ENCODE measurements around the gene TMEM39A.
A peak's percentile ranks its signal among the peaks of the same experiment; 100 is the strongest.

TMEM39A gene

DNA sequence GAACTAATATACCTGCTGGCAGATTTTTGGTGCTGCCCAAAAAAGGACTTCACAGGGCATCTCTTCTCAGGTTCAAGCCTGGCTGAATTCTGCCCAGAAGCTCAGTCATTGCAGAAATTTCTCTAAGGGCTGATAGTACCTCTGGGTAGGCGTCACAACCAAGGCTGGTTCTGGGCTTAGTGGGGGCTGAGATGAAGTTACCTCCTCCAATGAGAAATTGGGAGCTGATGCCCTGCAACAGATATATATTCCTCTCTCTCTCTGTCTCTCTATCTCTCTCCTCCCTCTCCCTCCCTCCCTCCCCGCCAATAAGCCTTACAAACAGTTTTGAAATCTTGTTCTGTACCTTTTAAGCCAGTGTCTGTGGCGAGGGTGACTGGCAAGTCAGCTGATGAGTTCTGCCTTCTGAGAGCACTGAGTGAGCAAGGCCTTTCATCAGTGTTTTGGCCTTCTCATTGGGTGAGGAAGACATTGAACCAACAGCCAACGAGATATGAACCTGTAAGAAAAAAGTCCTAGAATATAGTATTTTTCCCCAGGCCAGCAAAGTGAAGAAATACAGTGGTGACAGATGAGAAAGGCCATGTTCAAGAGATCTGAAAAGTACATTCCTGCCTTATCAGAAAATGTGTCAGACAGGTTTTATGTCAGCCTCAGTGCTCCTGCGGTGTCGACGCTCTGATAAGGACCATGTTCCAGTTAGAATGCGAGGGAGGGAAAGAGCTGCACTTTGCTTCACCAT, 45.5 kb downstream of the TMEM39A start:
- Histone ChIP-seq H3K27ac (ENCODE audit: low read depth, low read length) (peak overlapping the region; percentile 66), H2BK120ac (ENCODE audit: insufficient read depth, low read length, poor library complexity) (no peak overlapping the region), H3K23ac (ENCODE audit: low read length) (no peak overlapping the region), H2BK12ac (ENCODE audit: low read length) (peak overlapping the region; percentile 50), H3K18ac (ENCODE audit: low read length) (no peak overlapping the region), H4K8ac (ENCODE audit: low read depth, low read length) (no peak overlapping the region), H3K14ac (ENCODE audit: low read length) (no peak overlapping the region), H2BK5ac (ENCODE audit: low read depth, low read length, poor library complexity) (peak overlapping the region; percentile 73), H3K4me2 (ENCODE audit: low read length) (no peak overlapping the region), H3K27me3 (ENCODE audit: insufficient read depth, low read length) (no peaks in the 10 kb centered on the region), H3K36me3 (ENCODE audit: control insufficient read depth in 1 of 2, insufficient read depth in 2 of 2, low read length in 2 of 2) (peaks cover 21 to 29% of the 10 kb centered on the region in 2 experiments), H4K91ac (ENCODE audit: low read depth, low read length) (peak overlapping the region; percentile 38), H4K12ac (ENCODE audit: low read depth, low read length) (no peak overlapping the region), H3K4me3 (ENCODE audit: low read depth, low read length) (no peak overlapping the region), H3K9me3 (ENCODE audit: insufficient read depth, low read depth, low read length) (no peaks in the 10 kb centered on the region), H3K79me1 (ENCODE audit: low read length) (peaks cover 11% of the 10 kb centered on the region), H3K4ac (ENCODE audit: low read depth, low read length) (no peak overlapping the region), H3K9ac (ENCODE audit: low read length) (no peak overlapping the region), H2AK5ac (ENCODE audit: low read length) (no peak overlapping the region), H3K4me1 (ENCODE audit: control insufficient read depth in 1 of 2, insufficient read depth in 2 of 2, low read length in 2 of 2) (peaks cover 28 to 34% of the 10 kb centered on the region in 2 experiments), H2AFZ (ENCODE audit: insufficient read depth, low read length, poor library complexity) (no peak overlapping the region), H3K79me2 (ENCODE audit: control insufficient read depth, insufficient read depth, low read length, poor library complexity) (peaks cover 2% of the 10 kb centered on the region)
- no CpG with 5 or more reads among the region's 8 CpGs for WGBS (ENCODE audit: extremely low coverage, insufficient coverage, insufficient read length)
- DNase-seq, result peak; percentile 72 to 88

GRCh38 chr3:119416873-119417272, 46.5 kb downstream of the TMEM39A start:
- H3K4me3 ChIP-seq (ENCODE audit: low read depth, low read length), result no peak overlapping the region
- H2BK12ac ChIP-seq (ENCODE audit: low read length), result no peak overlapping the region
- peaks cover 21 to 30% of the 10 kb centered on the region in 2 experiments for H3K36me3 ChIP-seq (ENCODE audit: control insufficient read depth in 1 of 2, insufficient read depth in 2 of 2, low read length in 2 of 2)
- H4K91ac ChIP-seq (ENCODE audit: low read depth, low read length), result no peak overlapping the region
- no CpG with 5 or more reads among the region's 1 CpG for WGBS (ENCODE audit: extremely low coverage, insufficient coverage, insufficient read length)
- no peak overlapping the region for H2AFZ ChIP-seq (ENCODE audit: insufficient read depth, low read length, poor library complexity)
- H3K27ac ChIP-seq (ENCODE audit: low read depth, low read length), result peak overlapping the region; percentile 66
- DNase-seq, result no peak
- H3K9ac ChIP-seq (ENCODE audit: low read length), result no peak overlapping the region
- peaks cover 28 to 34% of the 10 kb centered on the region in 2 experiments for H3K4me1 ChIP-seq (ENCODE audit: control insufficient read depth in 1 of 2, insufficient read depth in 2 of 2, low read length in 2 of 2)
- H3K9me3 ChIP-seq (ENCODE audit: insufficient read depth, low read depth, low read length), result no peaks in the 10 kb centered on the region
- H3K18ac ChIP-seq (ENCODE audit: low read length), result no peak overlapping the region
- H4K12ac ChIP-seq (ENCODE audit: low read depth, low read length), result no peak overlapping the region
- H2BK5ac ChIP-seq (ENCODE audit: low read depth, low read length, poor library complexity), result no peak overlapping the region
- no peak overlapping the region for H3K14ac ChIP-seq (ENCODE audit: low read length)
- no peaks in the 10 kb centered on the region for H3K27me3 ChIP-seq (ENCODE audit: insufficient read depth, low read length)
- no peak overlapping the region for H3K4me2 ChIP-seq (ENCODE audit: low read length)
- no peak overlapping the region for H2AK5ac ChIP-seq (ENCODE audit: low read length)
- no peak overlapping the region for H3K4ac ChIP-seq (ENCODE audit: low read depth, low read length)
- H3K79me2 ChIP-seq (ENCODE audit: control insufficient read depth, insufficient read depth, low read length, poor library complexity), result peaks cover 2% of the 10 kb centered on the region
- no peak overlapping the region for H4K8ac ChIP-seq (ENCODE audit: low read depth, low read length)
- no peak overlapping the region for H2BK120ac ChIP-seq (ENCODE audit: insufficient read depth, low read length, poor library complexity)
- peaks cover 11% of the 10 kb centered on the region for H3K79me1 ChIP-seq (ENCODE audit: low read length)
- H3K23ac ChIP-seq (ENCODE audit: low read length), result no peak overlapping the region

- no peak overlapping the region for H3K14ac ChIP-seq (ENCODE audit: low read length)
- no peak for DNase-seq
- no peak overlapping the region for H4K12ac ChIP-seq (ENCODE audit: low read depth, low read length)
Observed at GRCh38 chr3:119413603-119414280, 49.7 kb downstream of the TMEM39A start.

DNA sequence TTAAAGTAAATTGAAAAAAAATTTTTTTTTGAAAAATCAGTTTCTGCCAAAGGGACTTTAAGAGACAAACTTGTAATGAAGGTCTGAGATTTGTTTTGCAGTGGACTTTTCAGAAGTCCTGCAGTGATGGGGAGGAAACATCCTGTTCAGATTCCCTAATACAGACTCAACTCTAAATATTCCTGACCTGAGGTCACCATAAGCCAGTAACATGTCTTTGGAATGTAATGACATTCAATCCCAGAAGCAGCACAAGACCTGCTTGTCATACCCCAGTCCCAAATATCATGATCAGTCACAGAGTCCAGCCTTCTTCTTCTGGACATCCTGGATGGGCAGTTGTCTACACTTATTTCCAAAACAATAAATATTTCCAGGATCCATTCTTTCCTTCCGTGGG, 53.6 kb downstream of the TMEM39A start:
- H4K12ac ChIP-seq (ENCODE audit: low read depth, low read length), result no peak overlapping the region
- no peaks in the 10 kb centered on the region for H3K9me3 ChIP-seq (ENCODE audit: insufficient read depth, low read depth, low read length)
- no peaks in the 10 kb centered on the region for H3K27me3 ChIP-seq (ENCODE audit: insufficient read depth, low read length)
- no peak overlapping the region for H3K4me2 ChIP-seq (ENCODE audit: low read length)
- H3K9ac ChIP-seq (ENCODE audit: low read length), result no peak overlapping the region
- no peak overlapping the region for H3K4ac ChIP-seq (ENCODE audit: low read depth, low read length)
- no CpG with 5 or more reads among the region's 1 CpG for WGBS (ENCODE audit: extremely low coverage, insufficient coverage, insufficient read length)
- H3K79me2 ChIP-seq (ENCODE audit: control insufficient read depth, insufficient read depth, low read length, poor library complexity), result no peaks in the 10 kb centered on the region
- no peak overlapping the region for H2BK12ac ChIP-seq (ENCODE audit: low read length)
- no peak overlapping the region for H3K27ac ChIP-seq (ENCODE audit: low read depth, low read length)
- no peak overlapping the region for H3K4me3 ChIP-seq (ENCODE audit: low read depth, low read length)
- H3K18ac ChIP-seq (ENCODE audit: low read length), result no peak overlapping the region
- H3K23ac ChIP-seq (ENCODE audit: low read length), result no peak overlapping the region
- peaks cover 11 to 17% of the 10 kb centered on the region in 2 experiments for H3K4me1 ChIP-seq (ENCODE audit: control insufficient read depth in 1 of 2, insufficient read depth in 2 of 2, low read length in 2 of 2)
- H4K8ac ChIP-seq (ENCODE audit: low read depth, low read length), result no peak overlapping the region
- no peak for DNase-seq
- peaks cover 6% of the 10 kb centered on the region for H3K79me1 ChIP-seq (ENCODE audit: low read length)
- no peak overlapping the region for H2AK5ac ChIP-seq (ENCODE audit: low read length)
- H3K14ac ChIP-seq (ENCODE audit: low read length), result no peak overlapping the region
- no peak overlapping the region for H2BK5ac ChIP-seq (ENCODE audit: low read depth, low read length, poor library complexity)
- H4K91ac ChIP-seq (ENCODE audit: low read depth, low read length), result no peak overlapping the region
- no peak overlapping the region for H2AFZ ChIP-seq (ENCODE audit: insufficient read depth, low read length, poor library complexity)
- H3K36me3 ChIP-seq (ENCODE audit: control insufficient read depth in 1 of 2, insufficient read depth in 2 of 2, low read length in 2 of 2), result peaks cover 17 to 42% of the 10 kb centered on the region in 2 experiments
- H2BK120ac ChIP-seq (ENCODE audit: insufficient read depth, low read length, poor library complexity), result no peak overlapping the region

More at GRCh38 chr3:119413603-119414280, 49.7 kb downstream of the TMEM39A start:
- no peak overlapping the region for H3K4me2 ChIP-seq (ENCODE audit: low read length)
- peaks cover 11% of the 10 kb centered on the region for H3K79me1 ChIP-seq (ENCODE audit: low read length)
- H4K8ac ChIP-seq (ENCODE audit: low read depth, low read length), result no peak overlapping the region
- WGBS (ENCODE audit: extremely low coverage, insufficient coverage, insufficient read length), result no CpG with 5 or more reads among the region's 7 CpGs
- H2BK12ac ChIP-seq (ENCODE audit: low read length), result no peak overlapping the region
- H3K27me3 ChIP-seq (ENCODE audit: insufficient read depth, low read length), result no peaks in the 10 kb centered on the region
- H3K36me3 ChIP-seq (ENCODE audit: control insufficient read depth in 1 of 2, insufficient read depth in 2 of 2, low read length in 2 of 2), result peaks cover 24 to 44% of the 10 kb centered on the region in 2 experiments
- H2BK5ac ChIP-seq (ENCODE audit: low read depth, low read length, poor library complexity), result no peak overlapping the region
- H3K27ac ChIP-seq (ENCODE audit: low read depth, low read length), result peak overlapping the region; percentile 23
- no peak overlapping the region for H3K9ac ChIP-seq (ENCODE audit: low read length)
- H2BK120ac ChIP-seq (ENCODE audit: insufficient read depth, low read length, poor library complexity), result no peak overlapping the region
- no peaks in the 10 kb centered on the region for H3K9me3 ChIP-seq (ENCODE audit: insufficient read depth, low read depth, low read length)
- H3K23ac ChIP-seq (ENCODE audit: low read length), result no peak overlapping the region
- H2AK5ac ChIP-seq (ENCODE audit: low read length), result no peak overlapping the region
- H3K4ac ChIP-seq (ENCODE audit: low read depth, low read length), result no peak overlapping the region
- H3K4me1 ChIP-seq (ENCODE audit: control insufficient read depth in 1 of 2, insufficient read depth in 2 of 2, low read length in 2 of 2), result peaks cover 27 to 40% of the 10 kb centered on the region in 2 experiments
- no peaks in the 10 kb centered on the region for H3K79me2 ChIP-seq (ENCODE audit: control insufficient read depth, insufficient read depth, low read length, poor library complexity)
- no peak overlapping the region for H3K18ac ChIP-seq (ENCODE audit: low read length)
- no peak overlapping the region for H3K4me3 ChIP-seq (ENCODE audit: low read depth, low read length)
- H2AFZ ChIP-seq (ENCODE audit: insufficient read depth, low read length, poor library complexity), result no peak overlapping the region
- no peak overlapping the region for H4K91ac ChIP-seq (ENCODE audit: low read depth, low read length)

Data from trophoblast cell (in vitro differentiated cells and primary cell).